Inflammatory macrophage (primary cell): Measurements from ENCODE around the gene PPP1R15B.
A peak's percentile ranks its signal among the peaks of the same experiment; 100 is the strongest.

Source experiments
- DNase-seq, 2 donors: peaks; one replicate each; pipeline ENCODE4 v3.0.0-alpha.2; 2020 to 2022

The PPP1R15B gene

GRCh38 chr1:204420039-204421004, 8.7 kb upstream of the PPP1R15B start:
- DNase-seq, result no peak

- DNase-seq, result no peak
Measured at GRCh38 chr1:204419064-204419403, 7.4 kb upstream of the PPP1R15B start.

DNA sequence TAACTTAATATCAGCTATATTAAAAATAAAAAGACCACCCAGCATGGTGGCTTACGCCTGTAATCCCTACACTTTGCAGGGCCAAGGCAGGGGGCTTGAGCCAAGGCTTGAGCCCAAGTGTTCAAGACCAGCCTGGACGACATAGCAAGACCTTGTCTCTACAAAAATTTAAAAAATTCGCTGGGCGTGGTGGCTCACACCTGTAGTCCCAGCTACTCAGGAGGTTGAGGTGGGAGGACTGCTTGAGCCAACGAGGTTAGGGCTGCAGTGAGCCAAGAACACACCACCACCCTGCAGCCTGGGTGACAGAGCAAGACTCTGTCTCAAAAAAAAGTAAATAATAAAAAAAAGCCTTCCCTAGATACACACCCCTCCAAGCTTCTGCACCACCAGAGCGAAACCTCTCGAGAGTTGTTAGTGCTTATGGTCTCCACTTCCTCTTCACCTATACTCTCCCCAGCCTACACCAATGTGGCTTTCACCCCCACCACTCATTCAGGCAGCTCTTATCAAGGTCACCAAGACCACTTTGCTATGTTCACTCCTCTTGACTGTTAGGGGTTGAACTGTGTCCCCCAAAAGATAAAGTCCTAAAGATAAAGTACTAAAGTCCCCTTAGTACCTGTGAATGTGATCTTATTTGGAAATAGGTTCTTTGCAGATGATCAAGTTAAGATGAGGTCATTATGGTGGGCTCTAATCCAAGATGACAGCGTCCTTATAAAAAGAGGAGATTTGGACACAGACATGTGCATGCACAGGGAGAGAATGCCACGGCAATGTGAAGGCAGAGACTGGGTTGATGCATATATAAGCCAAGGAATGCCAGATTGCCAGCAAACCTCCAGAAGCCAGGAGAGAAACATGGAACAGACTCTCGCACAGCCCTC, 6.8 kb upstream of the PPP1R15B start:
- no peak for DNase-seq

GRCh38 chr1:204417074-204417997, 5.7 kb upstream of the PPP1R15B start:
- DNase-seq, result peak; percentile 94 to 97

DNA sequence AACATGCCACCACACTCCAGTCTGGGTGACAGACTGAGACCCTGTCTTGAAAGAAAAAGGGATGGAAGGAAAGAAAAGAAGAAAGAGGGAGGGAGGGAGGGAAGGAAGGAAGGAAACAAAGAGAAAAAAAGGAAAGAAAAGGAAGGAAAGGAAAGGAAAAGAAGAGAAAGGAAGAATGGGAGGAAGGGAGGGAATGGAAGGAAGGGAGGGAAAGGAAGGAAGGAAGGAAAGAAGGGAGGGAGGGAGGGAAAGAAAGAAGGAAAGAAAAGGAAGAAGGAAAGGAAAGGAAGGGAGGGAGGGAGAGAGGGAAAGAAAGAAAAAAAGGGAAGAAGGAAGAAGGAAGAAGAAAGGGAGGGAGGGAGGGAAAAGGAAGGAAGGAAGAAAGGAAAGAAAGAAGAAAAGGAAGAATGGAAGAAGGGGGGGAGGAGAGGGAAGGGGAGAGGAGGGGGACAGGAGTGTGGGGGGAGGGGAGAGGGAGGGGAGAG, 5.0 kb upstream of the PPP1R15B start:
- DNase-seq, result no peak

- DNase-seq, result no peak
Measured at GRCh38 chr1:204415351-204415750, 3.7 kb upstream of the PPP1R15B start.

- peak; percentile 81 to 89 for DNase-seq
Measured at GRCh38 chr1:204414016-204414415, 2.4 kb upstream of the PPP1R15B start.

DNA sequence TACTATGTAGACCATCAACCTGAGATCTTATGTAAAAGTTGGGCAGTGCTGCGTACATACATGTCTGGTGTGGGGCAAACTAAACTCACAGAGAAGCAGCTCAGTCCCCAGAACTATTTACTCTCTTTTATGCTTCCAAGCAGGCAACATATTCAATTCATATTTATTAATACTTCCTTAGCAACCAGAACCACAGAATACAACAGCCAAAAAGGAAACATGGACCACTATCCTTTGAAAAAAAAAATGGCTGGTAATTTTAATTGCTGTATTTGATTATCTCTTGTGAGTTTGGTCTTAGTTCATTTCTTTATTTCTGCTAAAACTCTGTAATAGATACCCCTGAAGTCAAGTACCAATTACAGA, 1.5 kb upstream of the PPP1R15B start:
- no peak for DNase-seq

GRCh38 chr1:204410688-204411450, 748 bp downstream of the PPP1R15B start:
- DNase-seq, result peak; percentile 35 to 46

DNA sequence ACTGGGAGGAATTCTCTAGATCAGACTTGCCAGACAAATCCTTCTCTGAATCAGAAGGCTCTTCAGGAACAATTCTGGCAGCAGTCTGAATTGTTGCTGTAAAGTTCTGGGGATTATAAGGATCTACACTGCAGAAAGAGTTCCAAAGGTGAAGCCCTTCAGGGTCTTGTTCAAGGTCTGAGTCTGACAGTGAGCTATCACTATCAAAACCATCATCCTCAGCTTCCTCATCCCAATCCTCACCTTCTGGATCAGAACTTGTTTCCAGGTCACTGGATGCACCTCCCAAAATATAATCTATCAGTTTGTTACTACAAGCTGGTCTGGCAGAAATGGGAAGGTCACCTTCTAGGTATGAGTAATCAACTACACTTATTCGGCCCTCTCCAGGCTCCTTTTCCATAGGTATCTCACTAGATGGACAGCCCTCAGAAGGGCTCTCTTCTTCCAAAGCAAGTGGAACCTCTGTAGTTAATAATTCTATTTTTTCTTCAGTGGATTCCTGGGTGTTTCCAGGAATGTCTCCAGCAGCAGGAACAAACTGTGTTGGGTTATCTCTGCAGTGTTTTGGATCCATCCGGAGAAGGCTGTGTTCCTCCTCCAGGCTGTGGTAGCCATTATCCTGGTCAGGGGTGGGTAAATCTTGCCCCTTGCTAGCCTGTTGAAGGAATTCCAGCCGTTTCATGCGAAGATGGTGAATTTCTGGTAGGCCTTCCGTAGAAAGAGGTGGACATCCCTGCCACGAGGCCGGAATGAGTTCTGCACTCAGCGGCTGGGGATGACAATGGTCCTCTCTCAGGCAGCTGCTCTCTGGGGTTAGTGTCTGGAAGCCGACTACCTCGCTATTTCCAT, 1.6 kb downstream of the PPP1R15B start:
- DNase-seq, result no peak

DNA sequence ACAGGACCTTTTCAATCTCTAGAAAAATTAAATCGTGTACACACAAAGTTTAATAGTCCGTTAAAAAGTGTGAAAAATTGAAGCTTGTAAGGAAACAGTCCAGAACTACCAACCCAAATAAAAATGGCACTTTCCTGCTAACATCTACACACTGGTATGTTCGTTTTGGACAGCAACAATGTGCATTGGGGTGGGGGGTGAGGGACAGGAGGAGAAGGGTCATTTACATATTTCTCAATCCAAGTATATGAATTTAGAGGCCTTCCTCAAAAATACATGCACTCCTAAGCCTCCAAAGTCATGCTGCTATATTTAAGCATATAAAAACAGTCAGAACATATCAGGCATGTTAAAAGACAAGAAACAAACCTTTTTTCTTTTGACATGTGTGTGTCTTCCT, 2.5 kb downstream of the PPP1R15B start:
- DNase-seq, result peak in 1 of 2 donors; percentile 38

GRCh38 chr1:204408602-204409001, 3.0 kb downstream of the PPP1R15B start:
- no peak for DNase-seq

DNA sequence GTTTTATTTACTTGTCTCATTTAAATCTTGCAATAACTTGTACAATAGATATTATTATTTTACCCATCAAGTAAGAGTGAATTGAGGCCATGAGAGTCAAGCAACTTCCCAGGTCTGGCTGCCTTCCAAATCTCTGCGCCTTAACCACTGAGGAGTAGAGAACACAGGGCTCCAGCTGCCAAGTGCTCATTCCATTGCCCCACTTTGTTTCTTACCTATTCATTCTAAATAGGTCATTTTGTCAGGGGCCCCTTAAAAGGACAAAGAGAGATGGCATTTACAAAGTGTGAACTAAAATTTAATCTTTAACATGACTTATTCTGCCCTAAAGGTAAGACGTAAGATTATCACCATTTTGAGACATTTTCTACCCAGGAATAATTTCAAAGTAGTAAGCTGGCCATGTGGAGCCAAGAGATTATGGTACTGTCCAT, 3.5 kb downstream of the PPP1R15B start:
- DNase-seq, result peak in 1 of 2 donors; percentile 33

DNA sequence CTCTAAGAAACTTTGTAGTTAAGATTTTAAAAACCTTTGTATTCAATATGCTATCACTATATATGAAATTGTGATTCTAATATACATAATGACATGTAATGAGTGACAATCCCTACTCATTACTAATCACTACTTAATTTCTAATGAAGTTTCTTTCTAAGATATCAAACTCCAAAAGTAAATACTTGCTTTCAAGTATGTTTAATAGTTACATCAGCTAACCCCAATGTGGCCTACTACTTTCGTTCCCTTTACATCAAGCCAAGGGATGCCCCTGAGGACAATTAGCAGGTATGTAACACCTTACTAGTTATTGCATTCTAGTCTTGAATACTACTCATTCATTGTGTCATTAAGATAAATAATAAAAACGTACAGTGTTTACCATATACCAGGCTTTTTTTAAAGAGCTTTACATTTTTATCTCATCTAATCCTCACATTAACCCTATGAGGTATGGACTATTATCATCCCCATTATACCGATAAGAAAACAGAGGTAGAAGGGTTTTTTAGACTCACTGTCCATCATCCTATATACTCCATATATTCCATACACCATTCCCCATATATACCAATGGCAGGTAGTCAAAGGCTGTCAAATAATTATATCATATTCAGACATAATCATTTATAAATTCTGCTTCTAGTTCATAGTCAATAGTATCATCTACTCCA, 4.2 kb downstream of the PPP1R15B start:
- DNase-seq, result no peak

DNA sequence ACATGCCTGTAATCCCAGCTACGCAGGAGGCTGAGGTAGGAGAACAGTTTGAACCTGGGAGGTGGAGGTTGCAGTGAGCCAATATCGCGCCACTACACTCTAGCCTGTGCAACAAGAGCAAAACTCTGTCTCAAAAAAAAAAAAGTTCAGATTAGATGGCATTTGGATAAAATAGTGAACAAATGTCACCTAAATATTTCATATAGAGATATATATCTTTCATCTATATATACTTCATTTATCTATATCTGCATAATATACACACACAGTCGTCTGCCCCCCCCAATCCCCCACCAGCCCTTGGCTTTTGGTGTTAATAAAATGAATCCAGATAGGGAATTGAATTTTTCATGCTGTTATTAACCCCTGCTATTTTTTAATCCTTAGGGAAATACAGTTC, 5.0 kb downstream of the PPP1R15B start:
- DNase-seq, result no peak

DNA sequence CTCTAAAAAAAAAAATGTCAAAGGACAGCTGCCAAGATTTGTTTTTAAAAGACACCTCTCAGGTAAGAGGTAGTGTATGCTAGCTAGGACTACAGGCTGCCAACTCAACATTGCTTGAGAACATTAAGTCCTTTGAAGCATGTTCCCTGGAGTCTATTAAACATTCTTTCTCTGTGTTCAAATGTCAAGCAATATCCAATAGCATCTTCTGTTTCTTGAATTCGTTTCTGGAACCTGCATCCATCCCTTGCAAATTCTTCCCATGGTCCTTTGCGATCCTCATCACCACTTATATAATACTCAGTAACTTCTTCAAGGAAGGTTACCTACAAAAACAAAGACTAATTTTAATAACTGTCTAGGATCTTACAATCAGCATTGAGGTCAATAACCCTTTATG, 5.6 kb downstream of the PPP1R15B start:
- no peak for DNase-seq

DNA sequence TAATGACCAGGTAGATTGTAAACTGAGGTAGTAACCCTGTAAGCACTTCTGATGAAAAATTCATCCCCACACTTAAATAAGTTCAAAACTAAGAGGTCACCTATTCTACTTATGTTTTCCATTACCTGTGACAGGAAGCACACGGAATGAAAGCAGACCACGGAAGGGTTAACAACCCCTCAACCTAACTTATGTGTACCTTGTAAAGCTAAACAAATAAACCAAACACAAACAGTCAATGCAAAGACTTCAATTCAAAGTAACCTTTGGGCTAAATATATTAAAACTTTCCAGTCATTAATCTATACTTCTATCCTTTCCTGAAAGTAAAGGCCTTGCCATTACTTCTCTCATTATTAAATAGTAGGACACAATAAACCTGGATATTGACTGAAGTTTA, 7.0 kb downstream of the PPP1R15B start:
- DNase-seq, result no peak

- no peak for DNase-seq
Measured at GRCh38 chr1:204402391-204402790, 9.2 kb downstream of the PPP1R15B start.

DNA sequence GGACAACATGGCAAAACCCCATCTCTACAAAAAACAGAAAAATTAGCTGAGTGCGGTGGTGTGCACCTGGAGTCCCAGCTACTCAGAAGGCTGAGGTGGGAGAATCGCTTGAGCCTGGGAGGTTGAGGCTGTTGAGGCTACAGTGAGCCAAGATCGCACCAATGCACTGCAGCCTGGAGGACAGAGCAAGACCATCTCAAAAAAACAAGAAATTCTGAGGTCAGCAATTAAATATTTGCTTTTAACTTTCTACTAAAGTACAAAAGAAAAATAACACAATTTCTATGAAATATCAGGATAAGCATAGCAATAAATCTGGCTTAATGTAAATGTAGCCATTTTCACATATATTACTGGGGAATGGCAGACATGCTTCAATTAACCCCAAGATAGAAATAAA, 9.9 kb downstream of the PPP1R15B start:
- no peak for DNase-seq
